Inferior parietal cortex (tissue), 1 donor: ENCODE results near the gene RRBP1.
"Not testable (repeated sequence)": the region's sequence is repeated elsewhere in the genome, so short reads cannot be mapped to it uniquely, and the experiment has no call there.

Source experiments
- DNase-seq: peaks from one replicate; pipeline ENCODE4 v3.0.0-alpha.2; 2016; ENCODE audit errors: extremely low spot score

The RRBP1 gene

DNA sequence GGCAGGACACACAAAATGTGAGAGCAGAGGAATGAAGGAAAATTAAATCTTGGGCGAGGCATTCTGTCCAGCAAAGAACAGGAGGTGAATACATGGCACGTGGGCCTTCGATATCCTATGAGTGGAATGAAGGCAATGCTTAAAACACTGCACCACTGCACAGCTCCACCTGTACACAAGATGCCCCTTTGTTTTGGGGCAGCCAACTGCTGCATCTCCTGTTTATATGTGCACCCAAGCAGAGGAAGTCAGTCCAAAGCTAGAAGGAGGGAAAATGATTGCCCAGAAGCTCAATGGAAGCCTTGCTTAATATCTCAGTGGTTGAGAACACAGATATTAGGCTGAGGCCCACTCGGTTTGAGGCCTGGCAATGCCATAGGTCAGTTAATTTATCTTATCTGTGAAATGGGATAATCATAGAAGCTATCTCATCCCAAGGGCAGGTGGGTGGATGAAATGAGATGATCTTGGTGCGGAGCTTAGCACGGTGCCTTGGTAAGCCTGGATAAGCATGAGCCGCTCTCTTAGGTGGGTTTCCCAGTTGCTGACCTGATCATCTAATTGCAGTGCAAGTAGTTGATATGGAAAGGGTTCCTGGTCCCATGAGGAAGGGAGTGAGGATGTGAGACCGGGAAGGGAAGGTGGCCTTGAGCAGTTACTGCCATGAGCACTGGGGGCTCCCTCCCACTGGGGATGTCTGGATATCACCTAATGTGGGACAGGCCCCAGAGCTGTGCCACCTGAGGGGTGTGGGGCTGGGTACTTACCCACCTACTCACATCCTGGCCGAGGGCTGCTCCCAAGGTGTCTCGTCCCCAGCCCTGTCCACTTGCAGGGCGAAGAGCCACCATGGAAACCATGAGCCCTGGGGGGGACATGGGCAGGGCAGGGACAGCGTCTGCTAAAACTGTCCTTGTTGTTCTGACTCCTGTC lies 27.6 kb upstream of the RRBP1 start:
- DNase-seq = no peak

DNA sequence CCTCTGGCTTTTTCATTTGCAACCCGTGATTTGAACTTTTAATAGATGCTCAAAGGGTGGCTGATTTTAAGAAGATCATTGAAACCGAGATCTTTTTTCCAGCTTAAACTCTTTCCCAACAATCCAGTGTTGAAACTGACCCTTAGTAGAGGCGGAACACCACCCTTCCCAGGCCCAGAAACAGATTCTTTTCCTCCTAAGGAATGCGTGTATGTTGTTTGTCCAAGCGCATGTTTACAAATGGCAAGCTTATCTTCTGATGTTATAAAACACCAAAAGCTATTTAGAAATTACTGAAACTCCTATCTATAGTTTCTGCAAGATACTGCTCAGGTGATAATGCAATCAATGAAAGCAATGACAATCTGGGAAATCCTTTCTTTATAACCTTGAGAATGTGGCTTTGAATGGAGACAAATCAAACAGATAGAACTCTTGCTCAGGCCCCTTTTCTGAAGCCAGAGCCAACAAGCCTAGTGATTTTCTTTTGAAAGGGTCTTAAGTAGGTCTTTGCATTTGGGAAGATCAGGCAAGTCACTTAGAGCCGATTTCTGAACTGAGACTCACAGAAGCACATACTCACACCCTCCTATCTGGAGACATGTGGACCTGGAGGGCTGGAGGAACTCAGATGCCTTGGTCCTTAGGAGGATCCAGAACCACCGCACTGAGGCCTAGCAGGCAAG lies 26.8 kb upstream of the RRBP1 start:
- DNase-seq = no peak

DNA sequence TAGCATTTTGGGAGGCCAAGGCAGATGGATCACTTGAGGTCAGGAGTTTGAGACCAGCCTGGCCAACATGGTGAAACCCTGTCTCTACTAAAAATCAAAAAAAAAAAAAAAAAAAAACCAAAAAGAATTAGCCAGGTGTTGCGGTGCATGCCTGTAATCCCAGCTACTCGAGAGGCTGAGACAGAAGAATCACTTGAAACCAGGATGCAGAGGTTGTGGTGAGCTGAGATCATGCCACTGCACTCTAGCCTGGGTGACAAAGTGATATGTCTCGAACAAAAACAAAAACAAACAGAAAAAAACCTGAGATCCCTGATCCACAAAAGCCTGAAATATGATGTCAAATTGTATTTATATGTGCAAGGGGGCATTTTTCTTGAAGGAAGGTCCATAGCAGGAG lies 25.9 kb upstream of the RRBP1 start:
- not testable (repeated sequence) for DNase-seq

DNA sequence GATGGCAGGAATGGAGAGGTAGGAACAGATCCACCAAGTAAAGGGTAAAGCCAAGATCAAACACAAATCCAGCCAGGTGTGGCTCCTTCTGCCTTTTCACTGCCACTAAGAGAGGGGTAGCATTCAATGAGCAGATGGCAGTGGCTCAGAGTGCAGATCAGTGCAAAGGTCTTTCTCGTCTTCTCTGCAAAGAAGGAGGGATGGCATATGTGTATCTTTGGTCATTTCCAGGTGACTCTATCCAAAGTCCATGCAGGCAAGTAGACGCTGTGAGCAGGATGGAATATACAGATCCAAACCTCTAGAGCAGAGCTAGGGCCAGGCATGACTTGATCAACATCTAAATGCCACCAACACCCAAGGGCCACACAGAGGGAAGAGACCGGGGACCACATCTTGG lies 24.6 kb upstream of the RRBP1 start:
- DNase-seq = no peak

DNA sequence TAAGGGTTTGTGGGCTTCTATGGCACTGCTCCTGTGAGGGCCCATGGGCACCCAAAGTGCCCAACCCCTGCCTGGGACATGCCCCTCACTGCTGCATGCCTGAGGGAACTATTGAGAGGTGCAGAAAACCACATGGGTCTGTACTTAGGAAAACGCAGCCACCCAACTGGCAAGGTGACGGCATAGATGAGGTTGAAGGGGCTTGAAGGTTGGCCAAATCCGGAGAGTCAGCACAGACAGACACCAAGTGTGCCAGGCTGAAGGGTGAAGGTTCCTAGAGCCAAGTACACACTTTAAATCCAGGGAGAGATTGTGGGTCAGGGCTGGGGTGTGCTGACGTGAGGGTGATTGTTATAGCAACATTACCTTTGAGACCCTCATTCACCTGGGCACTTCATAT lies 23.9 kb upstream of the RRBP1 start:
- DNase-seq = no peak

DNA sequence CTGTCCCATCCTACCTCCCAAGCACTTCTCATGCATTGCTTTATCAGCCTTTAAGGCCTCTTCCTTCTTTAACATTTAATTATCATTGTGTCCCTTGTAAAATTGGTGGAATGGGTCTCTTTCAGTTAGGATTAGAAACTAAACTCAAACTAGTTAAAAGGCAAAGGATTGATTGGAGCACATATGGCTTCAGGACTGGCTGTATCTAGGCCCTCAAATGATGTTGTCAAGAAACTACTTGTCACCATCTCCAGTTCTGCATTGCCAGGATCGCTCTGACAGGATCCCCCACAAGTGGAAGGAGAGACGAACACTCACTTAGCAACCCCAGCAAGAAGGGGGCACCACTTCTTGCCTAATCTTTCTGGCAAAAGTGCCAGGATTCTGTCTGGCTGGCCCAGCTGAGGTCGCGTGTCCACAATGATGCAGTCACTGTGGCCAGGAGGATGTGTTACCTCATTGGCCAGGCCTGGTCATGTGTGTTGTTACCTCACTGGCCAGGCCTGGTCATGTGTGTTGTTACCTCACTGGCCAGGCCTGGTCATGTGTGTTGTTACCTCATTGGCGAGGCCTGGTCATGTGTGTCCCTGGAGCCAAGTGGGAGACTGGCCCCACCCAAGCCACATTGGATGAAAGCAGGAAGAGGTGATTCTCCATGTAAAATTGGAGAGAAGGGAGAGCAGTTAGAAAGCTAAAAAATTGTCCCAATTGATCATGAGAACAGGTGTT lies 22.7 kb upstream of the RRBP1 start:
- no peak for DNase-seq

DNA sequence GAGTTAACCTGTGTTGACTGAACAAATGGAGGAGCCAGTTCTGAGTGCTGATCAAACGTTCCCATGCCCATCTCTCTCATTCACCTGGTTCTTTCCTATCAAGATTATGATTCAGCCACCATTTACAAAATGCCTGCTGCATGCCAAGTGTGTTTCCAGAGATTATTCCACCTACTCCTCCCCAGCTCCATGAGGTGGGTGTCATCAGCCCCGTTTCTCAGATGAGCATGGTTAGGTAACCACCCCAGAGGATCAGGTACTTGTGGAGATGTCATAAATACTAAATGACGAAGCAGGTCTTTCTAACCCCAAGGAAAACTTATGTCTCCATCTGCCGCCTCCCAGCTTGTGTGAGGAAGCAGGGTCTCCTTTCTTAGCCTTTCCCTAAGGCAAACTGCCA lies 19.8 kb upstream of the RRBP1 start:
- no peak for DNase-seq

DNA sequence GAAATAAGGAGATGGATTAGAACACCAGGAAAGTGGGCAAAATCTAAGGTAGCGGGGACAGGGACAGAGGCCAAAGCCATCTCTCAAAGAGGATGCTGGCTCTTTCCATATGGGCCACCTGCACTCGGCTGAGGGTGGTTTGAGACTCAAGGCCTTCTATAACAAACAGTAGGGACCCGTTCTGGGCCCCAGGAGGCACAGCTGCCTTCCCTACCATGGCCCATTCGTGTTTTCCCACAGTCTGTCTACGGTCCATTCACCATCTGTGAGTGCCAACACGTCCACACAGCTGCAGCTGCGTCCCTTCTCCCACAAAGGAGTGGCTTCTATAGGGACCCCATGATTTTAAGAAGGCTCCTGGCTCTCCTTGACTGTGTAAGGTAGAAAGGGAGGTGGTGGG lies 18.6 kb upstream of the RRBP1 start:
- DNase-seq = no peak

DNA sequence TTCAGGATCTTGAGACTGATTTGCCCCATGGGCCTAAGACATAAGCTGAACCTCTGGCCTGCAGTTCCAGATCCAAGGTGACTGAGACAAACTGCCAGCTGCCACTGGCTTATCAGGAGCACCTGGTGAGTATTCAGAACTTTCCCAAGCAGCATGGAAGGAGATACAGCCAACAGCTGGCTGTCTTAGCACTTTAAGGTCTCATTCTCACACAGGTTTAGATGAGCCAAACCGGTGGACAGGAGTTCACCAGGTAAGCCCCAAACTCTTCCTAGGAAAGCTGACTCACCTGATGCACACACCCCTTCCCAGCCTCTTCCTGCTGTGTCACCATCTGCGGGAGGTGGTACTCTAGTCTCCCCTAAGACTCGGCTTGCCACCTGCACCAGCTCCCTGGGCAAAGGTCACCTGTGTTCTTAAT lies 17.9 kb upstream of the RRBP1 start, which contains the start of gene BANF2:
Gene BANF2 (plus strand): TSS at position 36 of the 421 bp plus-strand sequence. CDS start 25,060 bp downstream, outside the sequence.
- no peak for DNase-seq

DNA sequence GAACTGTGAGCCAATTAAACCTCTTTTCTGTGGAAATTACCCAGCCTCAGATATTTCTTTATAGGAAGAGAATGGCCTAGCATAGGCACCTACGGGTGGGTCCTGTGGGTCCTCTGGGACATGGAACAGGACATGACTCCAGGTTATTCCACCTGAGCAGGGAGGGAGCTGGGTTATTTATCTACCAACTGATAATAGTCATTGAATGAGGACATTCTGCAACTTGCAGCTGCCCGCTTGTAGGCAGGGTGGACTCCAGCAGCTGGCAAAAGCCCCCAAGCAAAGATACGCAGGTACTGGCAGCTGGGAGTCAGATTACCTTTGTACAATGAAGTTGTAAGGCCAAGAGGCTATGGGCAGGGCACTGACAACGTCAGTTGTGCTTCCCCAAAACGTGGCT lies 16.3 kb upstream of the RRBP1 start:
- no peak for DNase-seq

DNA sequence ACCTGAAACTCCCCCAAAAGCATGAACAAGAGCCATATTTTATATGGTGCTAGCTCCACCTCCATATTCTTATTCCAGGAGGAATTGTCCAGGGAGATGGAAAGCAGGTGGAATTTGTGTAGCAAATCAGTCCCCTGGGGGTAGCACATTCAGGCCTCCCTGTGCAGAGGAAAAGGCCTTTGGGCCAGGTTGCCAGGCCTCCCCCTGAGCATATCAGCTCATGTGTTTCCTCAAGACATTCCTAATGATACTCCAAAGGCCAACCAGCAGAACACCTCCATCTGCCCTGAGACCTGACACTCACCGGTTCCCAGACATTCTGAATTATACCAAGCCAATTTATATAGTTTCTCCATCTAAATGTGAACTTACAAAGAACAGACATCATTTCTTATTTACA lies 15.1 kb upstream of the RRBP1 start:
- DNase-seq = no peak

DNA sequence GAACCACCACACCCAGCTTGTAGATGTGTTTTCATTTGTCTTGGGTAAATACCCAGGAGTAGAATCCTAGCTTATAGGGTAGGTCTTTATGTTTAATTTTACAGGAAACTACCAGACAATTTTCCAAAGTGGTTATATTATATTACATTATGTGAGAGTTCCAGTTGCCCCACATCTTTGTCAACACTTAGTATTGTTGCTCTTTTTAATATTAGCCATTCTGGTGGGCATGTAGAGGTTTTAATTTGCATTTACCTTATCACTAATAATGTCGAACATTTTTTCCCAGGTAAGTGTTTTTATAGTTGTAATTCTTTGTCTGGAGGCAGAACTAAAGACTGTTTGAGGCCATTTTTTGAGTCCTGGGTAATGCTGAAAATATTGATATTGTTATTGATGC lies 14.2 kb upstream of the RRBP1 start:
- no peak for DNase-seq

DNA sequence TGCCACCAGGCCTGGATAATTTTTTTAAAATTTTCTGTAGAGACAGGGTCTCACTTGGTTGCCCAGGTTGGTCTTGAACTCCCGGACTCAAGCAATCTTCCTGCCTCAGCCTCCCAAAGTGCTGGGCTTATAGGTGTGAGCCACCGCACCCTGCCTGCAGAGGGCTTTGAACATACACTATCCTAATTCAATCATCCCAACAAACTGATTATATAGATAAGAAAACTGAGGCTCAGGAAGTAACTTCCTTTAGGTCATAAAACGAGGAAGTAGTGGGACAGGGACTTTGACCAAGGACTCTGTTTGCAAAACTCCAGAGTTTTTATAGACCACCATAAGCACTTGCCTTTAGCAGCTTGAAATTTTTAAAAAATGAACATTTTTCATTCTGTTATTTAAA lies 12.7 kb upstream of the RRBP1 start:
- no peak for DNase-seq

DNA sequence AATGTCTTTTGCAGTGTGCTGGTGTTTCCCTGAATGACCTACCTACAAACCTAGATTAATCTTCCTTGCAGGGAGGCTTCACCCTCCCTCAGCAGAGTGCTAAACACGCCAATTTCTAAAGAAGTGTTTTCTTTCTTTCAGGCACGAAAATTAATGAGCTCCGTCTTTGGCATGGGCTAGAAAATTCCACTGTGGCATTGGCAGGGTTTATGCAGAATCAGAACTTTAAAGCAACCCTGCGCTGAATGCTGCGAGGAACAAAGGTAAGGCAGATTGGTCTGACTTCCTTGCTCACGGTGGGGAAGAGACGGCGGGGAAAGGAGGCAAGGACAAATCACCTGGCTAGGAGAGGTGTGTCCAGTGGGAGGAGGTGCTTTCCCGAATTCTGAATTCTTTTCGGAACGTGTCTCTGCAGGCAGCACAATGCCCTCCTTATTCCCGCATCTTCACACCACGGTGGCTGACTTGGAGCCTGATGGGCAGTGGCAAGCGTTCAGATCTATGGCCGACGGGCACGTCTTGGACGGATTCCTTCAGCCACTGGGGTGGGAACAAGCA lies 11.5 kb upstream of the RRBP1 start:
- no peak for DNase-seq

DNA sequence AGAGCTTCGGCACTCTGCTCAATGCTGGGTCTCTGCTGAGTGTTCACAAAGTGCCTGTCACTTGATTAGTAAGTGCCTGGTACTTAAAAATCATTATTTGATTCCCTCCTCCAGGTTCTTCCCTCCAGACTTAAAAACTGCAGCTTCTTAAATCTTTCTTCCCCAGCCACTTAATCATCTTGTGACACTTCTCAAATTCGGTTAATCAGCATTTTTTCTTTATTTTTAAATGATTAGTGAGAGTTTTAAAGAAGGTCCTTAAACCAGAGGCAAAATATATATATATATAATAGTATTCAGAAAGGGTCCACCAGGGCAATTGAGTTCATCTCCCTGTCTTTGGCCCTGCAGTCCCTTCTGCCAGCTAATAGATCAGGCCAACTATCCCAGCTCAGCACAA lies 9.7 kb upstream of the RRBP1 start:
- no peak for DNase-seq

DNA sequence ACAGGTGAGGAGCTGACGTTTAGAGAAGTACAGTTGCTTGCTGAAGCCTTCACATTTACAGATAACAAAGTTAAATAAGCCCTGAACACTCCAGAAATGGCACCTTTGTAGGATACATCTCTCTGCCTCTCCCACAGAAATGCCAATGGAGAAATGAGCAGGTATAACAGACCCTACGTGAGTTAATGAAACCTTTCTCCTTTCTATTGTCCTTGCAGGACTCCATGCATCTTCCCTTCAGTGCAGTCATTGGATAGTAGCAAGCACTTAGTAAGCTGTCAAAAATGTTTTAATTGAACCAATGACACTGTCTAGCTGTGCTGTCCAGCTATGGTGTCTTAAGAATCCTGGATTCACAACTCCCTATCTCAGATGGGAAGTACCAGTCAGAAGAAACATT lies 8.1 kb upstream of the RRBP1 start:
- DNase-seq = no peak

DNA sequence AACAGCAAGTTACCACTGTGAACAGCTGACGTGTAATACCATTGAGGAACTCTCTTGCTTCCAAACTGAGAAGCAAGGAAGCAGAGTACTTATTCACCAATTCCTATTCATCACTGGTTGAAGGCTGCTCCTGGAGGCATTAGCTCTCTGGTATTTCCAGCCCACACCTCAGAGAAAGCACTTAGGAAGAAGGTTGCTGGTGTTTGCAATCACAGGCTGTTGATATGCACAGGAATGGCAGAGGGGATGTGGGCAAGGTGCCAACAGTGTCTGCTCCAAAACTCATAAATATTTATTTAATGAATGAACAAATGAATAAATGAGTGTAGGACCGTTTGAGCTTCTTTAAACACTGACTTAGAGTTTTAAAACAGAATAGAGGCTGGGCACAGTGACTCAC lies 6.9 kb upstream of the RRBP1 start:
- DNase-seq = no peak

DNA sequence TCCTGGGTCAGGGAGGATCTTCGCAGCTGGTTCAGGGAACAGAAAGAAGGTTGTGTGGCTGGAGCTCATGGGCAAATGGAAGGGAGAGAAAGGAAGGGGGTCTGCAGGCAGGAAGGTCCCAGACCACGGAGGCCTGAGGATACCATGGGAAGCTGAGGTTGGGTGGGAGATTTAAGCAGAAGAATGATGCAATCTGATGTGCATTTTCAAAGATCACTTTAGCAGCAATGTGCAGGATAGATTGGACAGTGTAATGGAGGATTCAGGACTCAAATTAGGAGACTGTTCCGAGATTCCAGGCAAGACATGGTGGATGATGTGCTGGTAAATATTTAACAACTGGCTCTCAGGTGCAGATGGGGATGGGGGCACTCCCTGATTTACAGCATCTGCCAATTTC lies 5.8 kb upstream of the RRBP1 start:
- no peak for DNase-seq

DNA sequence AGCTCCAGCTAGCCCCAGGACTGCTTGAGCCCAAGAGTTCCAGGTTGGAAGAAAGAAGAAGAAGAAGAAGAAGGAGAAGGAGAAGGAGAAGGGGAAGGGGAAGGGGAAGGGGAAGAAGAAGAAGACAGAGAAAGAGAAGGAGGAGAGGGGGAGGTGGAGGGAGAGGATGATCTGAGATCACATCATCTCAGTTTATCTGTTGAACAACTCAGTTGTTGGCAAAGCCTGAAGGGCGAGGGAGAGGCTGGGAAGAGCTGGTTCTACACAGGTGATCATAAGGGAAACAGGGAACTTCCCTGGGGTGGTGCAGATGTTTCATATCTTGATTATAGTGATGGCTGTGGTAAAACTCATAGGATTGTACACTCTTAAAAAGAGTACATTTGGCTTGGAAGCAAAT lies 3.1 kb upstream of the RRBP1 start:
- no peak for DNase-seq

DNA sequence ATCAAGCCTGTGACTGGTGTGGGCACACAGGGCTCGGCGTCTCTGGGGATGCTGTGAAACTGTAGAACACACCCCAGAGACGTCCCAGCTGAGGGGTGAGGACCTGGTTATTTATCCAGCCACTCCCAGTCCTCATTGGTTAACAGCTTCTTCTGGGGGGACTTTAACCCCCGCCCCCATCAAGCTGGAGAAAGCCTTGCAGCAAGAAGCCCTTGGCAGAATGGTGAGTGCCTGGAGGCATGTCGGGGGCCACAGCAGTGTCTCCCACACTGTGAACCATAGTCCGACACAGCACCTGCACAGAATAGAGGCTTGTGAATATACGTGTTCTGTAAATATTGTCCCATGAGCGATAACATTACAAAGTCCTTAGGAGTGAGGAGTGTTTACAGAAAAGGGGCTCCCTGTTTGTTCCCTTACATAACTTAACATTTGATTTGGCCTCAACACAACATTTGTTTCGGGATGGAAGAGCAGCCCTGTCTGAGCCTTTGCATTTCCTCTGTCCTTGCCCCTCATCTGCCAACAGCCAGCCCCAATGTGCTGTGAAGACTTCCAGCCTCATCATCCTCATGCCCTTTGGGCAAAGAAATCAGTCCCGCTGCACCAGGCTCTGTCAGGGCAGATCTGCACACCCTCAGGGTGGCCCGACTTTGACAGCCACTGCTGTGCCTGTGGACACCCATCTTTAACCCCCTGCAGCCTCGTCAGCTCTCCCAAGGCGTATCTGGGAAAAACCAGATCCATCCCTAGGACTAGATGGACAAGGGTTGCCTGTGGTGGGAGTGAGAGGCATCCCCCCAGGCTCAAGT lies 2.2 kb upstream of the RRBP1 start:
- no peak for DNase-seq
